Measurements from ENCODE around the gene FLNA. TPM values are rescaled to one million over a fixed set of nuclear protein-coding genes. Genes with fewer than 3 reads are reported as not detected.

Gene FLNA
- total RNA-seq, 4 donors from 2014 or later: 23.9 to 128 (median 88.9) TPM

- Histone ChIP-seq H3K27me3 (no peaks in the 10 kb centered on the region), H3K4me3 (no peak overlapping the region), H3K4me1 (peaks cover 8 to 18% of the 10 kb centered on the region in 2 donors), H3K27ac (peak overlapping the region in 1 of 4 donors; percentile 6), H3K36me3 (no peaks in the 10 kb centered on the region), H3K9me3 (no peaks in the 10 kb centered on the region)
- no peak for ATAC-seq
- TF ChIP-seq CTCF (IDR thresholded peaks at IDR 0.05 in 4 of 5, conservative IDR thresholded peaks at IDR 0.05 in 1 of 5): no peak
- no peak for TF ChIP-seq POLR2A (IDR thresholded peaks at IDR 0.05)
- in situ Hi-C loops (cut with MboI; ENCODE audit: low sequenced_read_pairs in 4 of 4) (no loop called here), intact Hi-C loops (cut with DNase I; ENCODE audit: low total_unique reads) (loop anchor here (5.0 to 10.0 kb wide), 4 partner anchors 168 to 582 kb away; partner anchors contain the start of genes G6PD, HCFC1, IDH3G and IKBKG)
- no peak for DNase-seq
Observed at GRCh38 chrX:154376774-154377173, 2.3 kb upstream of the FLNA start.

GRCh38 chrX:154375156-154375504 is 696 bp upstream of the FLNA start:
- Histone ChIP-seq H3K4me1 (peaks cover 6 to 10% of the 10 kb centered on the region in 2 donors), H3K27ac (peak overlapping the region; percentile 48 to 75 (median 57)), H3K27me3 (no peaks in the 10 kb centered on the region), H3K36me3 (no peaks in the 10 kb centered on the region), H3K9me3 (no peaks in the 10 kb centered on the region), H3K4me3 (peak overlapping the region in 1 of 4 donors; percentile 51)
- intact Hi-C loops (cut with DNase I; ENCODE audit: low total_unique reads) (loop anchor here (5.0 to 10.0 kb wide), 4 partner anchors 170 to 580 kb away; partner anchors contain the start of genes G6PD, HCFC1, IDH3G and IKBKG), in situ Hi-C loops (cut with MboI; ENCODE audit: low sequenced_read_pairs in 4 of 4) (no loop called here)
- TF ChIP-seq POLR2A (IDR thresholded peaks at IDR 0.05) (no peak), CTCF (IDR thresholded peaks at IDR 0.05 in 4 of 5, conservative IDR thresholded peaks at IDR 0.05 in 1 of 5) (no peak)
- DNase-seq: no peak
- ATAC-seq: no peak

GRCh38 chrX:154373340-154374306 is 811 bp downstream of the FLNA start:
- Histone ChIP-seq H3K27me3 (no peaks in the 10 kb centered on the region), H3K4me1 (peaks cover 4 to 9% of the 10 kb centered on the region in 2 donors), H3K36me3 (no peaks in the 10 kb centered on the region), H3K9me3 (no peaks in the 10 kb centered on the region), H3K4me3 (peak overlapping the region; percentile 36 to 51 (median 42)), H3K27ac (peak overlapping the region; percentile 49 to 75 (median 64))
- TF ChIP-seq CTCF (IDR thresholded peaks at IDR 0.05 in 4 of 5, conservative IDR thresholded peaks at IDR 0.05 in 1 of 5): peak; percentile 42 to 70 (median 66)
- TF ChIP-seq POLR2A (IDR thresholded peaks at IDR 0.05): no peak
- DNase-seq: peak in 1 of 2 donors; percentile 54
- intact Hi-C loops (cut with DNase I; ENCODE audit: low total_unique reads): loop anchor here (1.0 to 10.0 kb wide), 4 partner anchors 52 to 579 kb away; partner anchors contain the start of genes G6PD, HCFC1, IDH3G and IKBKG
- peak; percentile 34 to 42 for ATAC-seq
- in situ Hi-C loops (cut with MboI; ENCODE audit: low sequenced_read_pairs in 4 of 4): no loop called here

- H3K9me3 ChIP-seq: no peaks in the 10 kb centered on the region
- intact Hi-C loops (cut with DNase I; ENCODE audit: low total_unique reads) (loop anchor here (1.0 to 10.0 kb wide), 4 partner anchors 51 to 578 kb away; partner anchors contain the start of genes G6PD, HCFC1, IDH3G and IKBKG), in situ Hi-C loops (cut with MboI; ENCODE audit: low sequenced_read_pairs in 4 of 4) (no loop called here)
- peak overlapping the region; percentile 60 to 75 (median 66) for H3K27ac ChIP-seq
- H3K4me3 ChIP-seq: peak overlapping the region in 1 of 4 donors; percentile 66
- peaks cover 4 to 9% of the 10 kb centered on the region in 2 donors for H3K4me1 ChIP-seq
- ATAC-seq (no peak), DNase-seq (no peak)
- TF ChIP-seq POLR2A (IDR thresholded peaks at IDR 0.05): no peak
- no peak for TF ChIP-seq CTCF (IDR thresholded peaks at IDR 0.05 in 4 of 5, conservative IDR thresholded peaks at IDR 0.05 in 1 of 5)
- no peaks in the 10 kb centered on the region for H3K27me3 ChIP-seq
- no peaks in the 10 kb centered on the region for H3K36me3 ChIP-seq
Observed at GRCh38 chrX:154372612-154373022, 1.8 kb downstream of the FLNA start.
